ENCODE measurements around the gene PIM3. TPM values are rescaled to one million over a fixed set of nuclear protein-coding genes. Genes with fewer than 3 reads are reported as not detected.

The PIM3 gene
- polyA plus RNA-seq, 3 donors from 2014 or later: 14.5 to 20.6 (median 15.8) TPM

- no peaks in the 10 kb centered on the region for H3K9me3 Mint-ChIP-seq
- no peaks in the 10 kb centered on the region for H3K4me1 Mint-ChIP-seq
- H3K27ac Mint-ChIP-seq: no peak overlapping the region
- no peak for DNase-seq
- H3K4me3 Mint-ChIP-seq: no peak overlapping the region
- H3K36me3 Mint-ChIP-seq: no peaks in the 10 kb centered on the region
- peaks cover 0 to 2% (median 0%) of the 10 kb centered on the region in 3 donors for H3K27me3 Mint-ChIP-seq (ENCODE audit: low read depth in 3 of 3)
Observed at GRCh38 chr22:49951986-49952896, 8.3 kb upstream of the PIM3 start.

- Mint-ChIP-seq H3K9me3 (no peaks in the 10 kb centered on the region), H3K4me3 (no peak overlapping the region), H3K36me3 (no peaks in the 10 kb centered on the region)
Observed at GRCh38 chr22:49953027-49953679, 7.4 kb upstream of the PIM3 start.

GRCh38 chr22:49953680-49954344 is 6.8 kb upstream of the PIM3 start:
- H3K4me3 Mint-ChIP-seq: no peak overlapping the region
- DNase-seq: no peak
- peaks cover 0 to 3% (median 1%) of the 10 kb centered on the region in 3 donors for H3K27me3 Mint-ChIP-seq (ENCODE audit: low read depth in 3 of 3)
- no peaks in the 10 kb centered on the region for H3K9me3 Mint-ChIP-seq
- H3K36me3 Mint-ChIP-seq: no peaks in the 10 kb centered on the region
- no peaks in the 10 kb centered on the region for H3K4me1 Mint-ChIP-seq
- H3K27ac Mint-ChIP-seq: no peak overlapping the region

More at GRCh38 chr22:49953027-49953679, 7.4 kb upstream of the PIM3 start:
- no peak for DNase-seq
- peaks cover 0 to 3% (median 1%) of the 10 kb centered on the region in 3 donors for H3K27me3 Mint-ChIP-seq (ENCODE audit: low read depth in 3 of 3)
- no peak overlapping the region for H3K27ac Mint-ChIP-seq
- no peaks in the 10 kb centered on the region for H3K4me1 Mint-ChIP-seq

GRCh38 chr22:49954354-49954753 is 6.2 kb upstream of the PIM3 start:
- H3K9me3 Mint-ChIP-seq: no peaks in the 10 kb centered on the region
- H3K27ac Mint-ChIP-seq: no peak overlapping the region
- H3K36me3 Mint-ChIP-seq: no peaks in the 10 kb centered on the region
- no peak overlapping the region for H3K4me3 Mint-ChIP-seq
- peaks cover 0 to 4% (median 1%) of the 10 kb centered on the region in 3 donors for H3K27me3 Mint-ChIP-seq (ENCODE audit: low read depth in 3 of 3)
- peaks cover 0 to 2% of the 10 kb centered on the region in 2 donors for H3K4me1 Mint-ChIP-seq
- DNase-seq: no peak

- Mint-ChIP-seq H3K9me3 (no peaks in the 10 kb centered on the region), H3K27ac (no peak overlapping the region), H3K4me1 (peaks cover 0 to 2% of the 10 kb centered on the region in 2 donors), H3K36me3 (no peaks in the 10 kb centered on the region), H3K27me3 (ENCODE audit: low read depth in 3 of 3) (peaks cover 0 to 4% (median 1%) of the 10 kb centered on the region in 3 donors), H3K4me3 (no peak overlapping the region)
- DNase-seq: no peak
Observed at GRCh38 chr22:49954991-49955580, 5.5 kb upstream of the PIM3 start.

- H3K4me3 Mint-ChIP-seq: no peak overlapping the region
- DNase-seq: no peak
- H3K27ac Mint-ChIP-seq: no peak overlapping the region
- H3K4me1 Mint-ChIP-seq: peaks cover 0 to 2% of the 10 kb centered on the region in 2 donors
- no peaks in the 10 kb centered on the region for H3K36me3 Mint-ChIP-seq
- H3K9me3 Mint-ChIP-seq: no peaks in the 10 kb centered on the region
- H3K27me3 Mint-ChIP-seq (ENCODE audit: low read depth in 3 of 3): peaks cover 0 to 7% (median 4%) of the 10 kb centered on the region in 3 donors
Observed at GRCh38 chr22:49955581-49956417, 4.8 kb upstream of the PIM3 start.

GRCh38 chr22:49956418-49956770 is 4.2 kb upstream of the PIM3 start:
- peaks cover 0 to 2% of the 10 kb centered on the region in 2 donors for H3K4me1 Mint-ChIP-seq
- DNase-seq: no peak
- H3K4me3 Mint-ChIP-seq: no peak overlapping the region
- no peak overlapping the region for H3K27ac Mint-ChIP-seq
- H3K36me3 Mint-ChIP-seq: no peaks in the 10 kb centered on the region
- no peaks in the 10 kb centered on the region for H3K9me3 Mint-ChIP-seq
- H3K27me3 Mint-ChIP-seq (ENCODE audit: low read depth in 3 of 3): peaks cover 1 to 8% (median 6%) of the 10 kb centered on the region in 3 donors

GRCh38 chr22:49956914-49957825 is 3.4 kb upstream of the PIM3 start:
- DNase-seq: no peak
- Mint-ChIP-seq H3K4me3 (no peak overlapping the region), H3K27me3 (ENCODE audit: low read depth in 3 of 3) (peaks cover 7 to 13% (median 11%) of the 10 kb centered on the region in 3 donors), H3K9me3 (no peaks in the 10 kb centered on the region), H3K27ac (peak overlapping the region in 2 of 6 donors; percentile 9 to 49), H3K4me1 (peaks cover 0 to 5% of the 10 kb centered on the region in 2 donors), H3K36me3 (no peaks in the 10 kb centered on the region)

- H3K9me3 Mint-ChIP-seq: no peaks in the 10 kb centered on the region
- H3K4me3 Mint-ChIP-seq: peak overlapping the region in 2 of 5 donors; percentile 25 to 37
- no peak for DNase-seq
- peaks cover 0 to 8% of the 10 kb centered on the region in 2 donors for H3K4me1 Mint-ChIP-seq
- H3K27ac Mint-ChIP-seq: peak overlapping the region in 4 of 6 donors; percentile 40 to 61 (median 46)
- H3K36me3 Mint-ChIP-seq: no peaks in the 10 kb centered on the region
- H3K27me3 Mint-ChIP-seq (ENCODE audit: low read depth in 3 of 3): peaks cover 11 to 15% (median 14%) of the 10 kb centered on the region in 3 donors
Observed at GRCh38 chr22:49957826-49958365, 2.7 kb upstream of the PIM3 start.

- H3K27me3 Mint-ChIP-seq (ENCODE audit: low read depth in 3 of 3): peaks cover 13 to 17% (median 16%) of the 10 kb centered on the region in 3 donors
- peak overlapping the region; percentile 11 to 86 (median 46) for H3K27ac Mint-ChIP-seq
- peaks cover 0 to 8% of the 10 kb centered on the region in 2 donors for H3K4me1 Mint-ChIP-seq
- no peak for DNase-seq
- no peaks in the 10 kb centered on the region for H3K9me3 Mint-ChIP-seq
- peaks cover 0 to under 1% (median 0%) of the 10 kb centered on the region in 3 donors for H3K36me3 Mint-ChIP-seq
- peak overlapping the region in 4 of 5 donors; percentile 27 to 75 (median 63) for H3K4me3 Mint-ChIP-seq
Observed at GRCh38 chr22:49958366-49958921, 2.1 kb upstream of the PIM3 start.

- Mint-ChIP-seq H3K36me3 (peaks cover 0 to 6% (median 0%) of the 10 kb centered on the region in 3 donors), H3K27me3 (ENCODE audit: low read depth in 3 of 3) (peaks cover 16 to 23% (median 17%) of the 10 kb centered on the region in 3 donors), H3K9me3 (peaks cover 0 to 1% (median 0%) of the 10 kb centered on the region in 6 donors), H3K4me3 (peak overlapping the region; percentile 54 to 75 (median 69)), H3K4me1 (peaks cover 7 to 12% of the 10 kb centered on the region in 2 donors), H3K27ac (peak overlapping the region; percentile 21 to 86 (median 64))
- DNase-seq: no peak
Observed at GRCh38 chr22:49958931-49959781, 1.4 kb upstream of the PIM3 start.
